ENCODE data around the gene LMAN1.

LMAN1 gene

DNA sequence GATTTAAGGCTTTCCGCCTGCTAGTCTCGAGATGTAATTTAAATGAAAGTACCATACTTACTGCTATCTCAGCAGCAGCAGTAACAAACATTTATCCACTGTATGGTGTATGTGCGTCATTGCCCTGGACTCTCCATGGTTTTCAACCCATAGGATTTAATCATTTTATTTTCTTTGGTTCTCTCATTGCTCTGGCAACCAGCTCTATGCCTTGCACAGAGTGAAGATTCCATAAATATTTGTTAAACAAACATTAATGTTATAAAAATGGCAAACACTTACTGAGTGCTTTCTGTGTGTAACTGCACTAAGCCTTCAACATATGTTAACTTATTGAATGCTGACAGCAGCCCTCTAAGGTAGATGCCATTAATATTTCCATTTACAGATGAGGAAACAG, 1.3 kb upstream of the LMAN1 start:
- no peak for DNase-seq

DNA sequence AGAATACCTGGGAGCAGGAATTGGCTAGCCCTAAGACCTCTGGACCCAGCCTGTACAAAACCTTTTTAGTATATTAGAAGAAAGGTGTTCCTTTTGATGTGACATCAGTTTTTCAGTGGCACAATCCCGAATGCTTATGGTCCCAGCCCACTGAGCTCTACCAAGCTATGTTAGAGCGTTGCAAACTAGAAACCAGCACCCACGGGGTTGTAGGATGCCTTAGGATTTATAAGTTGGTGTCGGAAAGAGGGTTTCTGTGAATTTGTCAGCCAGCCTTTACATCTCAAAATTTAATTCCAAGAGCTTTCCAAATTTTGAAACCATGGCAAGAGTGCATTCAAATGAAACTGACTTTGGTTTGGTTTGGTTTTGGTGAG, 499 bp upstream of the LMAN1 start:
- DNase-seq, result no peak

DNA sequence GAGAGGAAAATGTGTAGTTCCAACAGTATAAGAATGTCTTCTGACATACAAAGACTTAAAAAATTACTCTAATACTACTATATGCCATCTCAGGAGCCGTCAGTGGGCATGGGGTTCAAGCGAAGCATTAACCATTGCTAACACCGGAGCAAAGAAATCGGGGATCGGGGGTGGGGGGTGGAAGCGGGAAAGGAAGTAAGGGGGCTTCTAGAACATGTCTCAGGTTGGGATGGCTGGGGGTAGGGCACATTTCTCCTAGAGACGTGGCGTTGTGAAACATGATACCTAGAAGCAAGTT, 702 bp downstream of the LMAN1 start:
- no peak for DNase-seq

- no peak for DNase-seq
Measured at GRCh38 chr18:59357928-59358327, 1.1 kb downstream of the LMAN1 start.

DNA sequence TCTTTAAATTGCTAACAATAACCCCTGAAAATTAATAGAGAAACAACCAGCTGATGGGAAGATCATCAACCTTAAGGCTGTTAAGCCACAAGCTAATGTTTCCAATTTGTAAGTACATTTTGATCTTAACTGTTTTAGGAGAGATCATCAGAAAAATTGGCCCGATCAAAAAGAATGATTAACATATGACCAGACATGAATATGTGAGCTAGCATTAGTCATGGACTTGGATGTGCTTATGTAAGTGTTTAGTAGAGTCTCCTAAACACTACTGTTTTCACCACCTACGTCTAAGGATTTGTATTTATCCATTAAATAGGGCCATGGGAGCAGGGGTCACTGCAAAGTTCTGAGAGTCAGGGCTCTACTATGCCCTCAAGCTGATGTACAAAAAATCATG, 4.3 kb downstream of the LMAN1 start:
- DNase-seq, result no peak

DNA sequence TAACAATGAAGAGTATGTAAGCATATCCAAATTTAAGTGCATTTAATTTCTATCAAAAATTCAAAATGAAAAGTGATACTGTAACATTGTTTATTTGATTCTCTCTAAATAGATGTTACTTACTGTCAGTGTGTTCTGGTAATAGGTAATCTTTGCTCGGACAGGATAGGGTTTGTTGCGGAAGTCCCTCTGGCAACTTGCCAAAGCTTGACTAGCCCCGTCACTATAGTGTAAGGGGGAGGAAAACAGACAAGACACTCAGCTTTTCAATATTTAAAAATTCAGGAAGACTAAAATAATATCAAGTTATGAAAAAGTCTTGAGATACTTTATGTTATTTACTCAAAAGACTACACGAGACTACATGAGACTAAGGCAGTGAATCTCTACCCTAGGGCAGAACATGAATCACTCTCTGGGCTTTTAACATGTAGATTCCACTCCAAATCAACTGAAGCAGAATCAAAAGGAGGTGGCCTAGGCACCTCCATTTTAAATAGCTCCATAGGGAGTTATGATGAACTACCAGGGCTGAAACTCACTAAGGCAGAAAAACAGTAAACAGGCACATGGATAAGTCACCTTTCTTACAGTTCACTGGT, 5.9 kb downstream of the LMAN1 start:
- DNase-seq, result no peak

GRCh38 chr18:59352250-59352855, 6.7 kb downstream of the LMAN1 start:
- no peak for DNase-seq

DNA sequence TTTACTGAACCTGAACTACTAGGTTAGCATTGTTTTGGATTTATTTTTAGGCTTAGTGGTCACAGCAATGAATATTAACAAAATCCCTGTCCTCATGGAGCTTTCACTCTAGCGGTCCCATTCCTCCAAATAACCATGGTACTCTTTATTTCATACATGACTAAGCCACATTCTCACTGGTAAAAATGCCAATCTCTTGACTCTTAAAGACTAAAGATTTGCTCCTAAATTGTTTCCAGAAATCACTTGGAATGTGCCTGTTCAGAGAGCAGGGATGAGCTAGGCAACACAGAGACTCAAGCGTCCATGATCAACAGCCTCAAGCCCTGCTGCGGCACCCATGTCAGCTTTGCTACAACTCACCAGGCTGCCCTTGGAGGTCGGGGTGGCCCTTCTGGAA, 13.5 kb downstream of the LMAN1 start:
- no peak for DNase-seq

GRCh38 chr18:59344996-59345395, 14.1 kb downstream of the LMAN1 start:
- DNase-seq, result no peak

DNA sequence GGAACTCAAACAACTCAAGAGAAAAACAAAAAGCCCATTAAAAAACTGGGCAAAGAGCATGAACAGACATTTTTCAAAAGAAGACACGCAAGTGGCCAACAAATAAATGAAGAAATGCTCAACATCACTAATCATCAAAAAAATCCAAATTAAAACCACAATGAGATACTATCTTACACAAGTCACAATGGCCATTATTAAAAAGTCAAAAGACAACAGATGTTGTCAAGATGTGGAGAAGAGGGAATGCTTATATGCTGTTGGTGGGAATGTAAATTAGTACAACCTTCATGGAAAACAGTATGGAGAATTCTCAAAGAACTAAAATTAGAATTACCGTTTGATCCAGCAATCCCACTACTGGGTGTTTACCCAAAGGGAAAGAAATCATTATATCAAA, 15.1 kb downstream of the LMAN1 start:
- no peak for DNase-seq

GRCh38 chr18:59340817-59341216, 18.2 kb downstream of the LMAN1 start:
- DNase-seq, result no peak

DNA sequence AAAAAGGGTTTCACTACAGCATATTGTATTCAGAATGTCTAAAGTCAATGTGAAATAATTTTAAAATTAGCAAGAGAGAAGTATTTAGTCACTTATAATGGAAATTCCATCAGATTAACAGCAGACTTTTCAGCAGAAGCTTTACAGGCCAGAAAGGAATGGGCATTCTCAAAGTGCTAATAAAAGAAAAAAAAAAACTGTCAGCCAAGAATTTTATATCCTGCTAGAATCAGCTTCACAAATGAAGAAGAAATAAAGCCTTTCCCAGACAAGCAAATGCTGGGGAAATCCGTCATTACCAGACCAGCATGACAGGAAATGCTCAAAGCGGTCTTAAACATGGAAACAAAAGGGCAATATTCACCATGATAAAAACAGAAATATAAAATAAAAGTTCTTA, 18.8 kb downstream of the LMAN1 start:
- DNase-seq, result no peak

GRCh38 chr18:59332986-59333385, 26.1 kb downstream of the LMAN1 start:
- no peak for DNase-seq

GRCh38 chr18:59328683-59329082, 30.4 kb downstream of the LMAN1 start:
- DNase-seq, result no peak

DNA sequence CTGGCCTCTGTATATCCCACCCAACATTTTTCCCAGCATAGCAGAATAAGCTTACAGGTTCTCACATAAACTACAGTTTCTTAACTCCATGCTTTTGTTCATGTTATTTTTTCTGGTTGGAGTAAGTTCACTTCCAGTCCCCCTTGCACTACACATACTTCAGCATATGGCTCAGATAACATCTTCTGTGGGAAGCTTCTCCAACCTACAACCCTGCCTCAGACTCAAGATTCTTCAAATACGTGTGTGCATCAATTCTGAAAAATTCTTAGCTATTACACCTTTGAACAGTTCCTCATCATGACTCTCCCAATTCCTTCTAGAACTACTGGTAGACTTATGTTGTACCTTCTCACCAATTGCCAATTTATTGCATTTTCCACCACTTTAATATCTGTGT, 33.1 kb downstream of the LMAN1 start:
- no peak for DNase-seq

GRCh38 chr18:59324623-59324971, 34.5 kb downstream of the LMAN1 start:
- DNase-seq, result no peak

DNA sequence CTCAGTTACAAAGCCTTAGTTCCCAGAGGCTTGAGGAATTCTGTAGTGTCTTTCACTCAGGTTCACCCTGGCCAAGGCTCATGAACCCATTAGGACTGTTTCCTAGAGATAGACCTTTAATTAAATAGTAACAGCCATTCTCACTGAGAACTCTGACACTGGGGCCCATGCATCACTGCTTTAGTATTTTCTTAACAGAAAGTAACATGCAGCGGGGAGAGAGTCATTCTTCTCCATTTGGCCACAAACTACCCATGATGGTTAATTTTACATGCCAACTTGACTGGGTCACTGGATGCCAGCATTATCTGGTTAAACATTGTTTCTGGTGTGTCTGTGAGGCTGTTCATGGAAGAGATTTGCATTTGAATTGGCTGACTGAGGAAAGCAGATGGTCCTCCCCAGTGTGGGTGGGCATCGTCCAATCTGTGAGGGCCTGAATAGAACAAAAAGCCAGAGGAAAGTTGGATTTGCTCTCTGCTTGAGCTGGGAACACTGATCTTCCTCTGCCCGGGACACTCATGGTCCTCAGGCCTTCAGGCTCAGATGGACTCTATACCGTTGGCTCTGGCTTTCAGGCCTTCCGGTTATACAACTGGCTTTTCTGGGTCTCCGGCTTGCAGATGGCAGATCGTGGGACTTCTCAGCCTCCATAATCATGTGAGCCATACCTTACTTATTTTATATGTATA, 35.0 kb downstream of the LMAN1 start:
- no peak for DNase-seq

- DNase-seq, result no peak
Measured at GRCh38 chr18:59318460-59319050, 40.5 kb downstream of the LMAN1 start, which contains the start of gene CPLX4. Gene CPLX4 (minus strand): TSS chr18:59318649. CDS start chr18:59318462, 187 bp downstream.

- no peak for DNase-seq
Measured at GRCh38 chr18:59311631-59312030, 47.4 kb downstream of the LMAN1 start.

GRCh38 chr18:59308938-59309260, 50.2 kb downstream of the LMAN1 start:
- no peak for DNase-seq

DNA sequence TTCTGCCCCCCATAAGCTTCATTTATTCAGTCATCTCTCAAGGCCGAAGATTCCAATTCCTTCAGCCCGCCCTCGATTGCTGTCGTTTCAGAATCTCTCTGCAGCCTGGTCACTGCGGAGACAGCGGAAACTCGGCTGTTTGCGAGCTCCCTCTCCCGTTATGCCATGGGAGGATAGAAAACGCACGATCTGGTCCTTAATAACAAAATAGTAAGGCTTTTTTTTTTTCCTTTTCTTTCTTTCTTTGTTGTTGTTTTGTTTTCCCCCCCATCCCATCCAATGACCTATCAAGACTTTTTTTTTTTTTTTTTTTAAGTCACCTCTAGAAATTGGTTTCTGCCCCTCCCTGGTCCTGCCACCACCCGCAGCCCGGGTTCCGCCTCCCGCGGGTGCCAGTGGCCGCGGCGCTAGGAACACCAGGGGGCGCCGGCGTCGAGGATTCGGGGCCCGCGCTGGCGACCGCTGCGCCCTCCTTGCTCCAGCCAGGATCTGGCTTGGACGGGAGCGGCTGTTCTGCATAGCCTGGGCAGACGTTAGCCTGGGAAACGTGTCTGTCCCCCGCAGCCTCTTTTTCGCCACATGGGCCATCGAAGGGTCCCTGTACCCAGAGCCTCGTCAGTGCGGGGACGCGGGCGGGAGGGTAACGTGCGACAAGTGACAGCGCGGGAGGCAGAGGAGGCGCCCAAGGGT, 50.7 kb downstream of the LMAN1 start:
- peak; percentile 77 for DNase-seq

DNA sequence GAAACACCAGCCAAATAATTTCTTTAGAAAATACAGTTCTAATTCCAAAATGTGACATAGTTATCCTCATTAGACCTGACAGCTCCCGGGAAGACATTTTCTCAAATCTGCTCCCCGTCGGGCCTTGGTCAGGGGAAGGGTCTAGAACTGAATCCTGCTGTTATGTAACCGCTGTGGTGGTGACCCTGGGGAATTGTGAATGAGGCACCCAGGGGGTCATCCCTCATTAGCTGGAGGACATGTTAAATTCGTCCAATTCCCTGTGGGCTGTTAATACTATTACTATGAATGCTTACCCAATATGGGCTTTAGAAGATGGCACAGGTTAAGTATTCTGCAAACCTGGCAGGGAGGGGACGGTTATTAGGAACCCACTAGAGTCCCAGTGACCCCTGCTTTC, 52.4 kb downstream of the LMAN1 start:
- DNase-seq, result no peak

DNA sequence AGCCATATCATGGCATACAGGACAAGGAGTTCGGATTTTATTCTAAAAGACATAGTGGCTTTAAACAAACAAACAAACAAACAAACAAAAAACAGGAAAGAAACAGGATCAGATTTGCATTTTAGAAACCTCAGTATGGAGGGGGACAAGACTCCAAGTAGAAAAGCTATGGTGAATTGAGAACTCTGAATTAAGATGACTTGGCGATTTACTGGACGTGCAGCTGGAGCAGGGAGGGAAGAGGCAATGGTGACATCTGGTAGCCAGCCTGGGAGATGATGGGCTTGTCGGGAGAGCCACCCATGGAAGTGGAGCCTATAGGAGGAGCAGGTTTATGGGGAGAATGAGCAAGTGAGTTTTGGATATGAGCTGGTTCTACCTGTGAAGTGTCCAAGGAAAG, 53.8 kb downstream of the LMAN1 start:
- no peak for DNase-seq

- DNase-seq, result no peak
Measured at GRCh38 chr18:59303656-59304195, 55.3 kb downstream of the LMAN1 start.

Data from NCI-H1417 treated with DMSO at 0.1 percent for 48 hours (cell line).